H9 (cell line): ENCODE measurements around the gene DNASE1. TPM values are rescaled to one million over a fixed set of nuclear protein-coding genes. Genes with fewer than 3 reads are reported as not detected.

Source experiments
- DNase-seq: peaks from one replicate; pipeline ENCODE4 v3.0.0-alpha.2; 2017
- H2AFZ ChIP-seq: one replicate; pipeline ENCODE4 v1.6.1; 2013; ENCODE audit warnings: mild to moderate bottlenecking, low read length, control low read depth, moderate library complexity
- H2AK5ac ChIP-seq: 2 replicates; pipeline ENCODE4 v1.6.1; 2013; ENCODE audit warnings: low read length, control low read depth, mixed read lengths; ENCODE audit not compliant: insufficient read length
- H2BK120ac ChIP-seq: one replicate; pipeline ENCODE4 v1.6.1; 2013; ENCODE audit warnings: low read depth, mild to moderate bottlenecking, low read length, control low read depth, inconsistent platforms; ENCODE audit not compliant: poor library complexity, severe bottlenecking
- H2BK12ac ChIP-seq: 2 replicates; pipeline ENCODE4 v1.6.1; 2013; ENCODE audit warnings: low read length, control low read depth, mixed read lengths, low read depth; ENCODE audit not compliant: insufficient read length
- H2BK15ac ChIP-seq: 2 replicates; pipeline ENCODE4 v1.6.1; 2013; ENCODE audit warnings: low read depth, low read length, control low read depth
- H2BK20ac ChIP-seq: one replicate; pipeline ENCODE4 v1.6.1; 2013; ENCODE audit warnings: low read depth, mild to moderate bottlenecking, low read length, control low read depth, inconsistent platforms; ENCODE audit not compliant: poor library complexity, severe bottlenecking
- H2BK5ac ChIP-seq: 2 replicates; pipeline ENCODE4 v1.6.1; 2013; ENCODE audit warnings: low read length, control low read depth, mixed read lengths; ENCODE audit not compliant: insufficient read length
- H3K14ac ChIP-seq: 2 replicates; pipeline ENCODE4 v1.6.1; 2013; ENCODE audit warnings: low read length, control low read depth; ENCODE audit not compliant: insufficient read depth
- H3K18ac ChIP-seq: 2 replicates; pipeline ENCODE4 v1.6.1; 2013; ENCODE audit warnings: low read depth, mild to moderate bottlenecking, mixed read lengths, low read length, control low read depth; ENCODE audit not compliant: insufficient read length
- H3K23ac ChIP-seq: 2 replicates; pipeline ENCODE4 v1.6.1; 2013; ENCODE audit warnings: low read length, control low read depth, mixed read lengths, low read depth; ENCODE audit not compliant: insufficient read length
- H3K23me2 ChIP-seq: 2 replicates; pipeline ENCODE4 v1.6.1; 2013; ENCODE audit warnings: low read depth, mild to moderate bottlenecking, mixed read lengths, low read length, control low read depth; ENCODE audit not compliant: insufficient read length, poor library complexity, severe bottlenecking
- H3K27ac ChIP-seq: 2 replicates; pipeline ENCODE4 v1.5.1; 2013; ENCODE audit warnings: low read length, control low read depth, mixed read lengths, low read depth; ENCODE audit not compliant: insufficient read length
- H3K27me3 ChIP-seq: 2 replicates; pipeline ENCODE4 v1.6.1; 2013; ENCODE audit warnings: low read length, control low read depth, inconsistent platforms; ENCODE audit not compliant: insufficient read depth
- H3K4ac ChIP-seq: 2 replicates; pipeline ENCODE4 v1.6.1; 2013; ENCODE audit warnings: low read depth, mild to moderate bottlenecking, control low read depth, inconsistent platforms, low read length, moderate library complexity
- H3K4me1 ChIP-seq: 2 replicates; pipeline ENCODE4 v1.6.1; 2013; ENCODE audit warnings: low read length, control low read depth, inconsistent platforms; ENCODE audit not compliant: insufficient read depth
- H3K4me2 ChIP-seq: 2 replicates; pipeline ENCODE4 v1.6.1; 2013; ENCODE audit warnings: low read length, control low read depth, mixed read lengths; ENCODE audit not compliant: insufficient read length, insufficient read depth
- H3K56ac ChIP-seq: 2 replicates; pipeline ENCODE4 v1.6.1; 2013; ENCODE audit warnings: low read depth, mild to moderate bottlenecking, mixed read lengths, low read length, control low read depth; ENCODE audit not compliant: insufficient read length
- H3K79me1 ChIP-seq: 2 replicates; pipeline ENCODE4 v1.6.1; 2013; ENCODE audit warnings: low read depth, mild to moderate bottlenecking, moderate library complexity, low read length, control low read depth, inconsistent platforms; ENCODE audit not compliant: insufficient read depth, poor library complexity, severe bottlenecking
- H3K79me2 ChIP-seq: 2 replicates; pipeline ENCODE4 v1.6.1; 2013; ENCODE audit warnings: low read length, control low read depth, inconsistent platforms; ENCODE audit not compliant: insufficient read depth
- H3K9ac ChIP-seq: 2 replicates; pipeline ENCODE4 v1.6.1; 2013; ENCODE audit warnings: low read length, control low read depth, mixed read lengths; ENCODE audit not compliant: insufficient read length; ENCODE audit errors: extremely low read depth
- H3K9me3 ChIP-seq: one replicate; pipeline ENCODE4 v1.6.1; 2013; ENCODE audit warnings: low read depth, low read length, inconsistent platforms; ENCODE audit not compliant: control insufficient read depth
- H3T11ph ChIP-seq: one replicate; pipeline ENCODE4 v1.6.1; 2013; ENCODE audit warnings: mild to moderate bottlenecking, low read length, control low read depth, inconsistent platforms
- H4K20me1 ChIP-seq: one replicate; pipeline ENCODE4 v1.6.1; 2013; ENCODE audit not compliant: control insufficient read depth, insufficient read length, insufficient read depth
- H4K5ac ChIP-seq: 2 replicates; pipeline ENCODE4 v1.6.1; 2013; ENCODE audit warnings: low read depth, mild to moderate bottlenecking, mixed read lengths, low read length, control low read depth; ENCODE audit not compliant: insufficient read length
- H4K8ac ChIP-seq: replicated peaks from 2 replicates; pipeline ENCODE4 v1.6.1; 2013; ENCODE audit warnings: low read length, control low read depth, mixed read lengths, low read depth; ENCODE audit not compliant: insufficient read length
- H4K91ac ChIP-seq: 2 replicates; pipeline ENCODE4 v1.6.1; 2013; ENCODE audit warnings: low read depth, mild to moderate bottlenecking, moderate library complexity, mixed read lengths, low read length, control low read depth; ENCODE audit not compliant: insufficient read length
- H3K27ac Mint-ChIP-seq, 3 experiments: 2 replicates in 2 of 3; 3 replicates in 1 of 3; pipeline ENCODE4 v1.8.0; 2020 to 2021; ENCODE audit warnings: mixed read lengths in 3 of 3, mild to moderate bottlenecking in 1 of 3, moderate library complexity in 1 of 3
- H3K27me3 Mint-ChIP-seq: 2 replicates; pipeline ENCODE4 v1.8.0; 2021; ENCODE audit warnings: low read depth, mild to moderate bottlenecking, moderate library complexity, mixed read lengths
- H3K36me3 Mint-ChIP-seq, 3 experiments: 2 replicates in 2 of 3; 3 replicates in 1 of 3; pipeline ENCODE4 v1.8.0; 2020 to 2021; ENCODE audit warnings: low read depth in 3 of 3, mixed read lengths in 3 of 3; ENCODE audit not compliant: insufficient read depth in 1 of 3
- H3K4me1 Mint-ChIP-seq, 2 experiments: 2 replicates each; pipeline ENCODE4 v1.8.0; 2020; ENCODE audit warnings: mixed read lengths in 2 of 2
- H3K4me3 Mint-ChIP-seq, 2 experiments: 2 replicates in 1 of 2; 3 replicates in 1 of 2; pipeline ENCODE4 v1.8.0; 2020 to 2021; ENCODE audit warnings: mild to moderate bottlenecking in 2 of 2, mixed read lengths in 2 of 2, moderate library complexity in 1 of 2
- H3K9me3 Mint-ChIP-seq, 2 experiments: 2 replicates in 1 of 2; 3 replicates in 1 of 2; pipeline ENCODE4 v1.8.0; 2020; ENCODE audit warnings: mild to moderate bottlenecking in 2 of 2, mixed read lengths in 2 of 2, moderate library complexity in 1 of 2
- CTCF ChIP-seq: fragments of 200-600 bp; sonication (generic); conservative IDR thresholded peaks from 3 replicates; pipeline ENCODE4 v1.8.0; 2021; ENCODE audit warnings: antibody characterized with exemption, mild to moderate bottlenecking
- WGBS: extraction: QIAGEN DNeasy Blood & Tissue Kit; methylation state at CpG from one replicate; pipeline ENCODE4 v1.1.7; 2013; ENCODE audit warnings: missing lambda C conversion rate, low lambda C conversion rate, mixed read lengths; ENCODE audit not compliant: insufficient read length; ENCODE audit errors: extremely low coverage; 5-methylcytosine and 5-hydroxymethylcytosine counted together
- total RNA-seq: library from RNA; stranded (reverse); gene quantifications from 2 replicates; pipeline ENCODE4 v1.2.1, GENCODE V29; 2021

DNASE1 gene
- total RNA-seq, 1 experiment from 2014 or later: 10.1 TPM

GRCh38 chr16:3641801-3642396 lies 12.6 kb upstream of the DNASE1 start:
- TF ChIP-seq CTCF: no peak
- no peak overlapping the region for H2AK5ac ChIP-seq
- Mint-ChIP-seq H3K36me3 (peaks cover 0 to 10% (median 5%) of the 10 kb centered on the region in 3 experiments), H3K4me1 (peaks cover 66 to 67% of the 10 kb centered on the region in 2 experiments), H3K27me3 (no peaks in the 10 kb centered on the region), H3K27ac (peak overlapping the region in 1 of 3 experiments; percentile 24; a peak in 2 of 7 replicates), H3K4me3 (no peak overlapping the region), H3K9me3 (peaks cover 3 to 9% of the 10 kb centered on the region in 2 experiments; a peak in 4 of 5 replicates)
- peaks cover 4% of the 10 kb centered on the region for H3K23me2 ChIP-seq
- no peak overlapping the region for H3T11ph ChIP-seq
- H3K14ac ChIP-seq: no peak overlapping the region
- WGBS: no CpG with 5 or more reads among the region's 9 CpGs
- peaks cover 8% of the 10 kb centered on the region for H3K4me1 ChIP-seq
- H3K9ac ChIP-seq: no peak overlapping the region
- H2BK120ac ChIP-seq: no peak overlapping the region
- no peak overlapping the region for H2BK5ac ChIP-seq
- H3K23ac ChIP-seq: no peak overlapping the region
- no peaks in the 10 kb centered on the region for H3K27me3 ChIP-seq
- no peaks in the 10 kb centered on the region for H4K20me1 ChIP-seq
- no peaks in the 10 kb centered on the region for H3K79me2 ChIP-seq
- no peak overlapping the region for H3K4ac ChIP-seq
- H4K8ac ChIP-seq: no peak overlapping the region
- H2BK20ac ChIP-seq: no peak overlapping the region
- no peak overlapping the region for H2BK12ac ChIP-seq
- no peaks in the 10 kb centered on the region for H3K9me3 ChIP-seq
- no peak for DNase-seq
- H3K27ac ChIP-seq: no peak overlapping the region
- H4K5ac ChIP-seq: no peak overlapping the region
- H4K91ac ChIP-seq: no peak overlapping the region
- no peak overlapping the region for H3K56ac ChIP-seq
- H2BK15ac ChIP-seq: no peak overlapping the region
- H3K79me1 ChIP-seq: no peaks in the 10 kb centered on the region
- H3K4me2 ChIP-seq: no peak overlapping the region
- no peak overlapping the region for H3K18ac ChIP-seq
- H2AFZ ChIP-seq: no peak overlapping the region
